H1 (cell line): ENCODE results near the gene MTMR1. TPM values are rescaled to one million over a fixed set of nuclear protein-coding genes. Genes with fewer than 3 reads are reported as not detected.

Experiments used
- CTCF ChIA-PET: fragments of 300-600 bp; sonication (Branson Sonifier 250); formaldehyde crosslinking; loops from one replicate; lab custom pipeline; 2021; ENCODE audit not compliant: partially characterized antibody; lab: Charles Lee
- POLR2A ChIA-PET: fragments of 300-600 bp; sonication (Branson Sonifier 250); formaldehyde crosslinking; loops from one replicate; lab custom pipeline; 2021; ENCODE audit warnings: inconsistent platforms; ENCODE audit not compliant: partially characterized antibody; lab: Charles Lee
- DNase-seq, 2 experiments: peaks; one replicate each; pipeline versions ENCODE4 v3.0.0 to v3.0.0-alpha.2; 2010 to 2022; ENCODE audit warnings: low spot score in 2 of 2, low read depth in 1 of 2, mixed read lengths in 1 of 2
- FAIRE-seq: peaks from 2 replicates; lab custom pipeline; 2011; peaks lifted over from hg19 to GRCh38; lab: Jason Lieb, UNC
- H2AFZ ChIP-seq: 2 replicates; pipeline ENCODE4 v1.8.1; 2012; ENCODE audit warnings: low read length, inconsistent platforms
- H2AK5ac ChIP-seq: 2 replicates; pipeline ENCODE4 v1.6.1; 2013; ENCODE audit warnings: low read depth, low read length
- H2BK120ac ChIP-seq: replicated peaks from 2 replicates; pipeline ENCODE3; 2013; ENCODE audit warnings: low read depth, low read length, inconsistent platforms
- H2BK12ac ChIP-seq: 2 replicates; pipeline ENCODE4 v1.6.1; 2013; ENCODE audit warnings: low read depth, low read length
- H2BK15ac ChIP-seq: 2 replicates; pipeline ENCODE4 v1.6.1; 2013; ENCODE audit warnings: low read length
- H2BK20ac ChIP-seq: 2 replicates; pipeline ENCODE4 v1.6.1; 2013; ENCODE audit warnings: low read length
- H2BK5ac ChIP-seq: 2 replicates; pipeline ENCODE4 v1.6.1; 2013; ENCODE audit warnings: low read depth, low read length
- H3K14ac ChIP-seq: 2 replicates; pipeline ENCODE4 v1.6.1; 2013; ENCODE audit warnings: inconsistent platforms; ENCODE audit not compliant: insufficient read length
- H3K18ac ChIP-seq: 2 replicates; pipeline ENCODE4 v1.6.1; 2013; ENCODE audit warnings: low read length; ENCODE audit errors: extremely low read depth
- H3K23ac ChIP-seq: 2 replicates; pipeline ENCODE4 v1.6.1; 2013; ENCODE audit warnings: inconsistent platforms; ENCODE audit not compliant: insufficient read length
- H3K23me2 ChIP-seq: 2 replicates; pipeline ENCODE4 v1.6.1; 2013; ENCODE audit warnings: low read depth, low read length
- H3K27ac ChIP-seq: 2 replicates; pipeline ENCODE4 v1.6.1; 2011; ENCODE audit warnings: low read depth, low read length, inconsistent platforms
- H3K27me3 ChIP-seq, 4 experiments: replicated peaks in 1 of 4; 1 replicate in 1 of 4; 2 replicates in 3 of 4; pipeline versions ENCODE4 v1.6.1 to v1.8.1; 2011 to 2013; ENCODE audit warnings: low read length in 3 of 4, mild to moderate bottlenecking in 3 of 4, inconsistent platforms in 2 of 4, mixed read lengths in 2 of 4, moderate library complexity in 1 of 4; ENCODE audit not compliant: control insufficient read depth in 3 of 4, insufficient read depth in 3 of 4; ENCODE audit errors: extremely low read depth in 1 of 4
- H3K36me3 ChIP-seq, 4 experiments: 2 replicates each; pipeline versions ENCODE4 v1.6.1 to v1.8.1; 2011 to 2013; ENCODE audit warnings: mild to moderate bottlenecking in 4 of 4, low read length in 3 of 4, moderate library complexity in 2 of 4, control low read depth in 1 of 4, inconsistent platforms in 1 of 4; ENCODE audit not compliant: insufficient read depth in 4 of 4, control insufficient read depth in 2 of 4
- H3K4ac ChIP-seq: replicated peaks from 2 replicates; pipeline ENCODE3; 2013; ENCODE audit warnings: low read length, low read depth, mixed read lengths, inconsistent platforms; ENCODE audit not compliant: insufficient read length
- H3K4me1 ChIP-seq, 4 experiments: replicated peaks in 1 of 4; 1 replicate in 1 of 4; 2 replicates in 3 of 4; pipeline versions ENCODE4 v1.6.1 to v1.8.1; 2011 to 2013; ENCODE audit warnings: low read length in 3 of 4, inconsistent platforms in 2 of 4, mixed read lengths in 1 of 4; ENCODE audit not compliant: insufficient read depth in 4 of 4, control insufficient read depth in 3 of 4
- H3K4me2 ChIP-seq, 2 experiments: 2 replicates each; pipeline versions ENCODE4 v1.6.1 to v1.8.1; 2011 to 2013; ENCODE audit warnings: low read depth in 2 of 2, low read length in 2 of 2, control low read depth in 1 of 2, inconsistent platforms in 1 of 2, mild to moderate bottlenecking in 1 of 2; ENCODE audit not compliant: insufficient read depth in 1 of 2
- H3K4me3 ChIP-seq, 4 experiments: fragments of 200-600, 300-600 bp in 1 of 4; sonication (generic), shearing (Covaris generic), sonication (Bioruptor Twin) in 1 of 4; 2 replicates each; pipeline versions ENCODE4 v1.5.1 to v1.8.1; 2011 to 2016; ENCODE audit warnings: low read length in 4 of 4, low read depth in 3 of 4, control low read depth in 2 of 4, inconsistent platforms in 2 of 4, mild to moderate bottlenecking in 2 of 4, mixed read lengths in 1 of 4, moderate library complexity in 1 of 4; ENCODE audit not compliant: insufficient read depth in 2 of 4; ENCODE audit errors: extremely low read depth in 1 of 4
- H3K56ac ChIP-seq: replicated peaks from 2 replicates; pipeline ENCODE3; 2013; ENCODE audit warnings: low read depth, mild to moderate bottlenecking, mixed read lengths, low read length, inconsistent platforms; ENCODE audit not compliant: insufficient read length
- H3K79me1 ChIP-seq: 2 replicates; pipeline ENCODE4 v1.6.1; 2013; ENCODE audit warnings: low read depth, low read length, control low read depth
- H3K79me2 ChIP-seq, 2 experiments: 2 replicates each; pipeline versions ENCODE4 v1.6.1 to v1.8.1; 2012 to 2013; ENCODE audit warnings: low read length in 2 of 2, mild to moderate bottlenecking in 2 of 2, inconsistent platforms in 1 of 2; ENCODE audit not compliant: insufficient read depth in 2 of 2, control insufficient read depth in 1 of 2
- H3K9ac ChIP-seq, 4 experiments: replicated peaks in 1 of 4; 1 replicate in 1 of 4; 2 replicates in 3 of 4; pipeline versions ENCODE4 v1.6.1 to v1.8.1; 2011 to 2013; ENCODE audit warnings: low read depth in 3 of 4, low read length in 3 of 4, control low read depth in 2 of 4, mild to moderate bottlenecking in 2 of 4, moderate library complexity in 2 of 4, inconsistent platforms in 1 of 4; ENCODE audit errors: extremely low read depth in 1 of 4
- H3K9me3 ChIP-seq, 2 experiments: 2 replicates each; pipeline versions ENCODE4 v1.6.1 to v1.8.1; 2012 to 2013; ENCODE audit warnings: mild to moderate bottlenecking in 2 of 2, moderate library complexity in 2 of 2, control low read depth in 1 of 2, inconsistent platforms in 1 of 2, low read depth in 1 of 2, low read length in 1 of 2, mixed read lengths in 1 of 2; ENCODE audit not compliant: insufficient read depth in 2 of 2
- H4K20me1 ChIP-seq, 2 experiments: replicated peaks in 1 of 2; 2 replicates each; pipeline versions ENCODE3 to v1.8.1; 2011 to 2013; ENCODE audit warnings: inconsistent platforms in 2 of 2, low read length in 2 of 2, mild to moderate bottlenecking in 1 of 2; ENCODE audit not compliant: insufficient read depth in 2 of 2, control insufficient read depth in 1 of 2
- H4K5ac ChIP-seq: 2 replicates; pipeline ENCODE4 v1.6.1; 2013; ENCODE audit warnings: low read length, low read depth, mixed read lengths, inconsistent platforms; ENCODE audit not compliant: insufficient read length
- H4K8ac ChIP-seq: 2 replicates; pipeline ENCODE4 v1.8.0; 2013; ENCODE audit warnings: mild to moderate bottlenecking, moderate library complexity, low read length, inconsistent platforms; ENCODE audit not compliant: insufficient read depth; ENCODE audit errors: extremely low read depth
- H4K91ac ChIP-seq: replicated peaks from 2 replicates; pipeline ENCODE3; 2013; ENCODE audit warnings: low read length, mixed read lengths, inconsistent platforms; ENCODE audit not compliant: insufficient read length
- ATF3 ChIP-seq: IDR thresholded peaks from 2 replicates; pipeline ENCODE4 v1.6.1; 2011; ENCODE audit warnings: low read depth, mild to moderate bottlenecking, low read length; ENCODE audit not compliant: insufficient read depth
- GABPA ChIP-seq: IDR thresholded peaks from 2 replicates; pipeline ENCODE4 v1.6.1; 2011; ENCODE audit warnings: mild to moderate bottlenecking, low read length, moderate library complexity, borderline replicate concordance; ENCODE audit not compliant: insufficient read depth
- HDAC2 ChIP-seq, 2 experiments: fragments of 300-600 bp in 1 of 2; sonication (generic) in 1 of 2; IDR thresholded peaks; 2 replicates each; pipeline ENCODE4 v1.6.1; 2011 to 2012; ENCODE audit warnings: low read depth in 2 of 2, low read length in 2 of 2, mild to moderate bottlenecking in 2 of 2, moderate library complexity in 2 of 2, borderline replicate concordance in 1 of 2, inconsistent platforms in 1 of 2
- KDM1A ChIP-seq: fragments of 200-600, 300-600 bp; sonication (generic); IDR thresholded peaks from 2 replicates; pipeline ENCODE4 v1.7.1; 2016; ENCODE audit warnings: mild to moderate bottlenecking, low read length, borderline replicate concordance
- NANOG ChIP-seq: IDR thresholded peaks from 2 replicates; pipeline ENCODE4 v1.6.1; 2011; ENCODE audit warnings: low read length, low read depth, mild to moderate bottlenecking, inconsistent platforms; ENCODE audit not compliant: insufficient read depth, poor library complexity, severe bottlenecking
- POLR2AphosphoS5 ChIP-seq: IDR thresholded peaks from 2 replicates; pipeline ENCODE4 v1.6.1; 2011; ENCODE audit warnings: low read depth, low read length
- SRF ChIP-seq: IDR thresholded peaks from 2 replicates; pipeline ENCODE4 v1.6.1; 2011; ENCODE audit warnings: mild to moderate bottlenecking, low read depth, low read length, moderate library complexity
- TBP ChIP-seq: IDR thresholded peaks from 2 replicates; pipeline ENCODE4 v1.6.1; 2011; ENCODE audit warnings: low read depth, low read length, improper control_type of control experiment
- ZNF274 ChIP-seq: IDR thresholded peaks from 2 replicates; pipeline ENCODE4 v1.7.0; 2012; ENCODE audit warnings: low read length, borderline replicate concordance; ENCODE audit errors: extremely low read depth
- WGBS, 2 experiments: shearing (Covaris generic) in 1 of 2; methylation state at CpG; one replicate each; pipeline versions ENCODE4 v1.1.6 to v1.1.7; 2013 to 2015; ENCODE audit warnings: low lambda C conversion rate in 2 of 2, mixed read lengths in 2 of 2, inconsistent platforms in 1 of 2, low coverage in 1 of 2, missing lambda C conversion rate in 1 of 2; ENCODE audit not compliant: insufficient replicate concordance in 2 of 2, insufficient coverage in 1 of 2, insufficient read length in 1 of 2; ENCODE audit errors: extremely low coverage in 1 of 2, missing lambda C conversion rate in 1 of 2; 5-methylcytosine and 5-hydroxymethylcytosine counted together
- polyA plus RNA-seq, 7 experiments: library from polyadenylated mRNA; depleted of rRNA in 3 of 7; stranded (reverse) in 5 of 7; unstranded in 2 of 7; fragments of >200 nt in 5 of 7; fragments of 200-250 nt in 2 of 7; gene quantifications; 1 replicate in 5 of 7; 2 replicates in 1 of 7; 4 replicates in 1 of 7; pipeline versions ENCODE4 v1.2.1 to v1.2.3, GENCODE V29; 2011 to 2013; ENCODE audit warnings: missing spikeins in 2 of 7, mixed read lengths in 2 of 7
- total RNA-seq: library from RNA; stranded (reverse); fragmentation: NEBNext Ultra II Directional; extraction: Animal tissue kit (Norgen Biotek cat#: 25700); gene quantifications from 2 replicates; pipeline ENCODE4 v1.2.1, GENCODE V29; 2021

Gene MTMR1
- total and polyA plus RNA-seq, 2 of the 8 experiments (the other 6 are each of a cell fraction or from before 2014, with no cell fraction given): 15.1 to 23.8 TPM

GRCh38 chrX:150773634-150774033, 80.4 kb downstream of the MTMR1 start:
- H3K27ac ChIP-seq: no peak overlapping the region
- H4K91ac ChIP-seq: no peak overlapping the region
- no peaks in the 10 kb centered on the region for H3K79me2 ChIP-seq
- no peak overlapping the region for H2BK120ac ChIP-seq
- H4K20me1 ChIP-seq: no peaks in the 10 kb centered on the region
- DNase-seq (no peak), FAIRE-seq (no peak)
- H3K36me3 ChIP-seq: peaks cover 0 to 3% (median 0%) of the 10 kb centered on the region in 4 experiments; a peak in 2 of 8 replicates
- no peaks in the 10 kb centered on the region for H3K79me1 ChIP-seq
- POLR2A ChIA-PET: interaction anchor here (1.6 kb wide), 1 partner anchor 215 kb away, joined by 6 read pairs; no protein-coding TSS in a partner anchor
- H3K23me2 ChIP-seq: no peaks in the 10 kb centered on the region
- no peak overlapping the region for H4K5ac ChIP-seq
- no peak overlapping the region for H3K18ac ChIP-seq
- peaks cover 0 to 2% (median 0%) of the 10 kb centered on the region in 4 experiments; a peak in 3 of 7 replicates for H3K4me1 ChIP-seq
- no peak overlapping the region for H2BK15ac ChIP-seq
- H3K56ac ChIP-seq: no peak overlapping the region
- H3K14ac ChIP-seq: no peak overlapping the region
- H3K4ac ChIP-seq: no peak overlapping the region
- no peak overlapping the region for H3K9ac ChIP-seq
- 78% methylated on average over 4 of the region's 4 CpGs; no CpG with 5 or more reads in 1 of the 2 experiments for WGBS, 2 experiments
- no peaks in the 10 kb centered on the region for H3K9me3 ChIP-seq
- no peak overlapping the region for H4K8ac ChIP-seq
- no peak overlapping the region for H2AK5ac ChIP-seq
- no peak overlapping the region for H2BK5ac ChIP-seq
- H2BK12ac ChIP-seq: no peak overlapping the region
- no peaks in the 10 kb centered on the region for H3K27me3 ChIP-seq
- H3K4me3 ChIP-seq: no peak overlapping the region
- H3K23ac ChIP-seq: no peak overlapping the region
- no peak overlapping the region for H2AFZ ChIP-seq
- H2BK20ac ChIP-seq: no peak overlapping the region
- H3K4me2 ChIP-seq: no peak overlapping the region
- CTCF ChIA-PET: interaction anchor here (1.0 kb wide), 1 partner anchor 215 kb away, joined by 3 read pairs; no protein-coding TSS in a partner anchor
- no peak for TF ChIP-seq GABPA
- no peak for TF ChIP-seq ZNF274
- TF ChIP-seq HDAC2 (IDR thresholded peaks at IDR 0.05; ENCODE audit: borderline replicate concordance in 1 of 2, low read depth in 2 of 2, low read length in 2 of 2): no peak
- TF ChIP-seq ATF3: no peak
- no peak for TF ChIP-seq TBP
- no peak for TF ChIP-seq POLR2AphosphoS5
- no peak for TF ChIP-seq NANOG
- TF ChIP-seq SRF: no peak
- no peak for TF ChIP-seq KDM1A
